ENCODE measurements around the gene DNAH6.

DNAH6 gene

DNA sequence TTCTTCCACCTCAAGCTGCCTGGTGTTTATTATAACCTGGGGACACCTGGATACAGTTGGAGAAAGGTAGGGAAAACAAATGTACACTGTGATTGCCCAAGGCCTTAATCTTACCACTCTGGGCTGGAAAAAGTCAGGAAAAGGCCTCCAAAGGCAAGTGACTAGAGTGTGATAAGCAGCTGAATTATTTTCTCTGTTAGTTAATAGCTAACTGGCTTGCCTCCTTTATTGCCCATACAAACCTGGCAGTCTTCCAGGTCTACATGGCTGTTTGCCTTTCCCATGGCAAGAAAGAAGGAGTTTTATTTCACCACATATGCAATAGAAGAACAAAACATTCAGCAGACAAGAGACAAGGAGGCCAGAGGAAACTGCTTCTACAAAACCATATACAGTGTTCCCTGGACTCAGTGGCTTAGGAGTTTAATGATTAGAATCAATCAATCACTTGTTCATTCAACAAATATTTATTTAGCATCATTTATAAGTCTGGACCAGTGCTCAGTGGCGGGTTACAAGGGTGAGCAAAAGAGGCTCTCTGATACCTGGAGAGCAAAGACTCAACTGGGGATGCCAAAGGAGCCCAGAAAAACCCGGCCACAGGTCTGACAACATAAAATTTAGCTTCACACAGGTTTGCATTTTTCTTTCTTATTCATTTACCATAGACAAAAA lies 29.7 kb upstream of the DNAH6 start:
- Histone ChIP-seq H3K27ac (ENCODE audit: low read depth, low read length) (no peak overlapping the region), H3K4me1 (ENCODE audit: control insufficient read depth, insufficient read depth, low read length) (no peaks in the 10 kb centered on the region), H3K9ac (ENCODE audit: low read length) (no peak overlapping the region), H3K9me3 (ENCODE audit: control insufficient read depth, insufficient read depth, low read depth, low read length) (no peaks in the 10 kb centered on the region), H3K36me3 (ENCODE audit: control insufficient read depth, insufficient read depth, low read length) (no peaks in the 10 kb centered on the region), H3K27me3 (ENCODE audit: control insufficient read depth, insufficient read depth, low read length) (no peaks in the 10 kb centered on the region), H3K4me3 (ENCODE audit: low read depth, low read length) (no peak overlapping the region)

DNA sequence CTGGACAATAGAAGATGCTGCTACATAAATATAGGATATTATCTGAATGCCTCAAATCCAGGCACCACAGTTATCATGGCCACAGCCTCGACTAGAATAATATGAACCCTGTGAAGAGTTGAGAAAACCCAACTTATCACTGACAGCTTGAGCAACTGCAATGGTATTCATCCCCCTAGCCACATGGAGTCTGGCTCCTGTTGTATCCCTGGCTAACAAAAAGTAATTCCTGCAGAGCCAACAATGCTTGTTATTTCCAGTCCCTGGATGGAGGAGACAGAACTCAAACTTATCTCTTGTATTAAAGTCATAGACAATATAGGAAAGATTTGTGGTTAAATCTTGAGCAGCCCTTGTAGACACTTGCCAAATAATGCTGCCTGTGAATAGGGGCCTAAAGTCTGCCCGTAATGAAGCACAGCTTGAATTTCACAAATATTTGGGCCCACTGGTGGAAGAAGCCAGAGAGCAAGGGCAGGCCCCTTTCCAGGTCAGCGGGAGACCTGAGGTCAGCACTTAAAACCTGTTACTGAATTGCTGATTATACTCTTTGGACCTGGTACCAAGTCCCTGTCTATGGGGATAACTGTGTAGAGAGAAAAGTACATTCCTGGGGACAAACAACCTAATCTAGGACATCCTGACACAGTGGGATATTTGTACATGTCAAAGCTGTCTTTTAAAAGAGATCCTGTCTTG lies 28.9 kb upstream of the DNAH6 start:
- Histone ChIP-seq H3K9ac (ENCODE audit: low read length) (no peak overlapping the region), H3K27ac (ENCODE audit: low read depth, low read length) (no peak overlapping the region), H3K27me3 (ENCODE audit: control insufficient read depth, insufficient read depth, low read length) (no peaks in the 10 kb centered on the region), H3K36me3 (ENCODE audit: control insufficient read depth, insufficient read depth, low read length) (no peaks in the 10 kb centered on the region), H3K4me3 (ENCODE audit: low read depth, low read length) (no peak overlapping the region), H3K4me1 (ENCODE audit: control insufficient read depth, insufficient read depth, low read length) (no peaks in the 10 kb centered on the region), H3K9me3 (ENCODE audit: control insufficient read depth, insufficient read depth, low read depth, low read length) (no peaks in the 10 kb centered on the region)

- Histone ChIP-seq H3K4me1 (ENCODE audit: control insufficient read depth, insufficient read depth, low read length) (no peaks in the 10 kb centered on the region), H3K9me3 (ENCODE audit: control insufficient read depth, insufficient read depth, low read depth, low read length) (no peaks in the 10 kb centered on the region), H3K9ac (ENCODE audit: low read length) (no peak overlapping the region), H3K27me3 (ENCODE audit: control insufficient read depth, insufficient read depth, low read length) (no peaks in the 10 kb centered on the region), H3K36me3 (ENCODE audit: control insufficient read depth, insufficient read depth, low read length) (no peaks in the 10 kb centered on the region), H3K4me3 (ENCODE audit: low read depth, low read length) (no peak overlapping the region), H3K27ac (ENCODE audit: low read depth, low read length) (no peak overlapping the region)
Measured at GRCh38 chr2:84491256-84491655, 25.0 kb upstream of the DNAH6 start.

- Histone ChIP-seq H3K4me3 (ENCODE audit: low read depth, low read length) (no peak overlapping the region), H3K9me3 (ENCODE audit: control insufficient read depth, insufficient read depth, low read depth, low read length) (no peaks in the 10 kb centered on the region), H3K36me3 (ENCODE audit: control insufficient read depth, insufficient read depth, low read length) (no peaks in the 10 kb centered on the region), H3K4me1 (ENCODE audit: control insufficient read depth, insufficient read depth, low read length) (no peaks in the 10 kb centered on the region), H3K9ac (ENCODE audit: low read length) (no peak overlapping the region), H3K27me3 (ENCODE audit: control insufficient read depth, insufficient read depth, low read length) (no peaks in the 10 kb centered on the region), H3K27ac (ENCODE audit: low read depth, low read length) (no peak overlapping the region)
Measured at GRCh38 chr2:84491741-84492140, 24.6 kb upstream of the DNAH6 start.

DNA sequence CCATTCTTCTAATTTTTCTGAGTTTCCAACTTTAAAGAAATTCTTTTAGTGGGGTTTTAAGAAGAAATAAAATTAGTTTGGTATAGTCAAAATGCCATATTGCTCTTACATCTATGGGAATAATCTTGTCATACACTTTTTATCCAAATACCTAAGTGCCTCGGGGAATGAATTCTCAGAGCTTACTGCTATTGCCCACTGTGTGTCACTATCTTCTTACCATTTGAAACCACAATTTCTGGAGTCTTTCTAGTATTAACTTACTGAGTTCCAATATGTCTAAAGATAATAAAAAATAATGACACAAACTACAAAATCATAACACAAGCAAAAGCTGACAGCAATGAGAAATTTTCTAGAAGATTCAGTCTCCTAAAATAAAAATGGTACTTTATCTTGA lies 23.7 kb upstream of the DNAH6 start:
- no peaks in the 10 kb centered on the region for H3K36me3 ChIP-seq (ENCODE audit: control insufficient read depth, insufficient read depth, low read length)
- H3K27ac ChIP-seq (ENCODE audit: low read depth, low read length), result no peak overlapping the region
- H3K9me3 ChIP-seq (ENCODE audit: control insufficient read depth, insufficient read depth, low read depth, low read length), result no peaks in the 10 kb centered on the region
- no peak overlapping the region for H3K4me3 ChIP-seq (ENCODE audit: low read depth, low read length)
- H3K9ac ChIP-seq (ENCODE audit: low read length), result no peak overlapping the region
- no peaks in the 10 kb centered on the region for H3K4me1 ChIP-seq (ENCODE audit: control insufficient read depth, insufficient read depth, low read length)
- H3K27me3 ChIP-seq (ENCODE audit: control insufficient read depth, insufficient read depth, low read length), result no peaks in the 10 kb centered on the region

- no peaks in the 10 kb centered on the region for H3K27me3 ChIP-seq (ENCODE audit: control insufficient read depth, insufficient read depth, low read length)
- no peaks in the 10 kb centered on the region for H3K36me3 ChIP-seq (ENCODE audit: control insufficient read depth, insufficient read depth, low read length)
- H3K9me3 ChIP-seq (ENCODE audit: control insufficient read depth, insufficient read depth, low read depth, low read length), result no peaks in the 10 kb centered on the region
- H3K4me3 ChIP-seq (ENCODE audit: low read depth, low read length), result no peak overlapping the region
- H3K4me1 ChIP-seq (ENCODE audit: control insufficient read depth, insufficient read depth, low read length), result no peaks in the 10 kb centered on the region
- no peak overlapping the region for H3K27ac ChIP-seq (ENCODE audit: low read depth, low read length)
- H3K9ac ChIP-seq (ENCODE audit: low read length), result no peak overlapping the region
Measured at GRCh38 chr2:84493514-84493913, 22.8 kb upstream of the DNAH6 start.

GRCh38 chr2:84494070-84494469 lies 22.2 kb upstream of the DNAH6 start:
- no peaks in the 10 kb centered on the region for H3K36me3 ChIP-seq (ENCODE audit: control insufficient read depth, insufficient read depth, low read length)
- H3K9me3 ChIP-seq (ENCODE audit: control insufficient read depth, insufficient read depth, low read depth, low read length), result no peaks in the 10 kb centered on the region
- H3K9ac ChIP-seq (ENCODE audit: low read length), result no peak overlapping the region
- no peaks in the 10 kb centered on the region for H3K27me3 ChIP-seq (ENCODE audit: control insufficient read depth, insufficient read depth, low read length)
- H3K4me1 ChIP-seq (ENCODE audit: control insufficient read depth, insufficient read depth, low read length), result no peaks in the 10 kb centered on the region
- no peak overlapping the region for H3K4me3 ChIP-seq (ENCODE audit: low read depth, low read length)
- H3K27ac ChIP-seq (ENCODE audit: low read depth, low read length), result no peak overlapping the region

GRCh38 chr2:84495539-84496146 lies 20.7 kb upstream of the DNAH6 start:
- no peak overlapping the region for H3K27ac ChIP-seq (ENCODE audit: low read depth, low read length)
- no peak overlapping the region for H3K9ac ChIP-seq (ENCODE audit: low read length)
- no peaks in the 10 kb centered on the region for H3K4me1 ChIP-seq (ENCODE audit: control insufficient read depth, insufficient read depth, low read length)
- no peaks in the 10 kb centered on the region for H3K36me3 ChIP-seq (ENCODE audit: control insufficient read depth, insufficient read depth, low read length)
- H3K27me3 ChIP-seq (ENCODE audit: control insufficient read depth, insufficient read depth, low read length), result no peaks in the 10 kb centered on the region
- no peaks in the 10 kb centered on the region for H3K9me3 ChIP-seq (ENCODE audit: control insufficient read depth, insufficient read depth, low read depth, low read length)
- no peak overlapping the region for H3K4me3 ChIP-seq (ENCODE audit: low read depth, low read length)

- no peaks in the 10 kb centered on the region for H3K4me1 ChIP-seq (ENCODE audit: control insufficient read depth, insufficient read depth, low read length)
- no peaks in the 10 kb centered on the region for H3K36me3 ChIP-seq (ENCODE audit: control insufficient read depth, insufficient read depth, low read length)
- no peaks in the 10 kb centered on the region for H3K9me3 ChIP-seq (ENCODE audit: control insufficient read depth, insufficient read depth, low read depth, low read length)
- H3K27me3 ChIP-seq (ENCODE audit: control insufficient read depth, insufficient read depth, low read length), result no peaks in the 10 kb centered on the region
- H3K9ac ChIP-seq (ENCODE audit: low read length), result no peak overlapping the region
- H3K4me3 ChIP-seq (ENCODE audit: low read depth, low read length), result no peak overlapping the region
- H3K27ac ChIP-seq (ENCODE audit: low read depth, low read length), result no peak overlapping the region
Measured at GRCh38 chr2:84496386-84496785, 19.9 kb upstream of the DNAH6 start.

GRCh38 chr2:84497285-84497684 lies 19.0 kb upstream of the DNAH6 start:
- no peaks in the 10 kb centered on the region for H3K4me1 ChIP-seq (ENCODE audit: control insufficient read depth, insufficient read depth, low read length)
- H3K36me3 ChIP-seq (ENCODE audit: control insufficient read depth, insufficient read depth, low read length), result no peaks in the 10 kb centered on the region
- no peaks in the 10 kb centered on the region for H3K27me3 ChIP-seq (ENCODE audit: control insufficient read depth, insufficient read depth, low read length)
- no peak overlapping the region for H3K4me3 ChIP-seq (ENCODE audit: low read depth, low read length)
- no peaks in the 10 kb centered on the region for H3K9me3 ChIP-seq (ENCODE audit: control insufficient read depth, insufficient read depth, low read depth, low read length)
- H3K27ac ChIP-seq (ENCODE audit: low read depth, low read length), result no peak overlapping the region
- H3K9ac ChIP-seq (ENCODE audit: low read length), result no peak overlapping the region

DNA sequence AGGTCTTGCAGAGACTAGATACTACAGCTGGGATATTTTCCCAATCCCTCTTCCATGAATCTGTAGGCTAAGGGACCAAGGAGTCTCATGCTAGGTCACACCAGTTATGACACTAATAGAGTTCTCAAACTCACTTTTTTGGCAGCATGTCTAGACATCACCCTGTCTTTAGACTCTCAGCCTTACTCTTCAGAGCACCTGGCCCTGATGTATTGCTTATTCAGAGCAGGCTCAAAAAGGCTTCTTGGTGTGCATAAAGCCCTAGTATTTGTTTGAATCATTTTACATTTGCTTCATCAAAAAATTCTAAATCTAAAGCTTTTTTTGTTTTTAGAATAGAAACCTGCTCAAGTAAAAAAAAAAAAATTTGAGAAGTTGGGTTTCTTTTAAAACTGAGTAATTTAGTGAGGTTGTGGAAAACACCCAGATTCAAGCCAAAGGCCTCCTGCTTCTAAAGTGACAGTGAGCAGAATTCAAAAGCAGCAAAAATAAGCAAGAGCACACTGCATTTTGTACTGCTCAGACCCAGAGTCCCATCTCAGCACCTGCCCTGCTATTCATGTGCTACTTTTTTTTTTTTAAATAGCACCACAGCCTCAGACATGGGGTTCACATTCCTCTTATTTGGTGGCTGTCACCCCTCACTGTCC lies 18.0 kb upstream of the DNAH6 start:
- no peaks in the 10 kb centered on the region for H3K4me1 ChIP-seq (ENCODE audit: control insufficient read depth, insufficient read depth, low read length)
- no peak overlapping the region for H3K4me3 ChIP-seq (ENCODE audit: low read depth, low read length)
- H3K36me3 ChIP-seq (ENCODE audit: control insufficient read depth, insufficient read depth, low read length), result no peaks in the 10 kb centered on the region
- H3K9ac ChIP-seq (ENCODE audit: low read length), result no peak overlapping the region
- 0 out of 2 replicates have a peak, but pooled peaks cover 3% of the 10 kb centered on the region for H3K9me3 ChIP-seq (ENCODE audit: control insufficient read depth, insufficient read depth, low read depth, low read length)
- no peaks in the 10 kb centered on the region for H3K27me3 ChIP-seq (ENCODE audit: control insufficient read depth, insufficient read depth, low read length)
- H3K27ac ChIP-seq (ENCODE audit: low read depth, low read length), result no peak overlapping the region
